ENCODE data around the gene COL18A1. TPM values are rescaled to one million over a fixed set of nuclear protein-coding genes. Genes with fewer than 3 reads are reported as not detected.
A peak's percentile ranks its signal among the peaks of the same experiment; 100 is the strongest.

The COL18A1 gene
- total and polyA plus RNA-seq, 11 donors, result 31.7 to 109 (median 59.0) TPM

DNA sequence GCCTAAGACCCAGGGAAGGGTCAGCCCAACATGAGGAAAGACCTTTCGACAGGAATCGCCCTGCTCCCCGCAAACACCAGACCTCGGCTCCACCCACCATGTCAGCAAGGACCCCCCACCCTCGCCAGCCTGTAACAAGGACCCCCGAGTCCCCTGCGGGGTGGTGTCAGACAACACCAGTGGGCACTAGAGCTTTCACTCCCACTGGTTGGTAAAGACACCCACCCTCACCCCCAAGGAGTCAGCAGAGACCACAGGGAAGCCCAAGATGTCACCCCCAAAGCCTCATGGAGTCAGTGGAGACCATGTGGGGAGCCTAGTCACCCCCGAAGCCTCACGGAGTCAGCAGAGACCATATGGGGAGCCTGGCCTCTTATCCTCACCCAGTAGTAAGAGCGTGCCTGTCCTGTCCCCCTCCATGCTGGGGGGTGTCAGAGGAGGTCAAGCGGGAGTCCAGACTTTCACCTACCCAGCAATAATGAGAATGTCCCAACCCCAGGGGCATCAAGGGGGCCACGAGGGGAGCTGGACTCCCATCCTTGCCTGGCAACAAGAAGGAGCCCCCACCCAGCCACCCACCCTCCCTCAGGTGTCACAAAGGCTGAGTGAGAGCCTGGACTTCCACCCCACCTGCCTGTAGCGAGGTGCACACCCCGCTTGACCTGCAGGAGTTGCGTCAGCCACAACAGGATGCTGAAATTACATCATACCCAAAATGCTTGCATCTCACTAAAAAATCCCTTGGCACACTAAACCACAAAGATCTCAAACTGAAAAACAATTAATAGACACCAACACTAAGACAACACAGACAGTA lies 112.5 kb downstream of the COL18A1 start:
- H3K4me3 ChIP-seq, result no peak overlapping the region
- H3K27me3 ChIP-seq, result no peaks in the 10 kb centered on the region
- TF ChIP-seq CTCF (IDR thresholded peaks at IDR 0.05) (no peak), POLR2A (IDR thresholded peaks at IDR 0.05) (no peak)
- peak overlapping the region in 1 of 12 donors; percentile 77 for H3K27ac ChIP-seq
- ATAC-seq, result no peak
- intact Hi-C loops (cut with DNase I), result no loop called here
- peaks cover 0 to 9% (median 0%) of the 10 kb centered on the region in 12 donors for H3K4me1 ChIP-seq
- peaks cover 0 to 15% (median under 1%) of the 10 kb centered on the region in 9 donors for H3K36me3 ChIP-seq
- 94 to 97% (median 95%) methylated on average over 11 to 15 of the region's 15 CpGs for WGBS, 4 donors
- peaks cover 0 to 51% (median 35%) of the 10 kb centered on the region in 12 donors for H3K9me3 ChIP-seq
- peak in 3 of 5 donors; percentile 20 to 51 (median 28) for DNase-seq

- DNase-seq (no peak), ATAC-seq (no peak)
- 88 to 92% (median 88%) methylated on average over 2 of the region's 2 CpGs for WGBS, 4 donors
- Histone ChIP-seq H3K27me3 (no peaks in the 10 kb centered on the region), H3K27ac (peak overlapping the region in 1 of 12 donors; percentile 77), H3K4me1 (peaks cover 0 to 9% (median 0%) of the 10 kb centered on the region in 12 donors), H3K9me3 (peaks cover 0 to 53% (median 35%) of the 10 kb centered on the region in 12 donors), H3K4me3 (no peak overlapping the region), H3K36me3 (peaks cover 0 to 15% (median 0%) of the 10 kb centered on the region in 9 donors)
- intact Hi-C loops (cut with DNase I), result no loop called here
- TF ChIP-seq CTCF (IDR thresholded peaks at IDR 0.05), result no peak
- no peak for TF ChIP-seq POLR2A (IDR thresholded peaks at IDR 0.05)
Observed at GRCh38 chr21:45518742-45519141, 113.8 kb downstream of the COL18A1 start.

DNA sequence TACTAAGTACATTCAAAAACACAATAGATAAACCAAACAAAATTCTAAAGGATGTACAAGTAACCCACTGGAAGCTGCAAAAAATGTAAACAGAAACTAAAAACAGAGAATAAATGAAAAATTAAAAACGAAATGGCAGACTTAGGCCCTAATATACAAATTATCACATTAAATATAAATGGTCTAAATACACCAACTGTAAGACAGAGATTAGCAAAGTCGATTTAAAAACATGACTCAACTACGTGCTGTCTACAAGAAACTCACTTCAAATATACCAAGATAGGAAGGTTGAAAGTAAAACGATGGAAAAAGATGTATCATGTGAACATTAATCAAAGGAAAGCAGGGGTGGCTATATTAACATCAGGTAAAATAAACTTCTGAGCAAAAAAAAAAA lies 114.2 kb downstream of the COL18A1 start:
- 94 to 98% (median 96%) methylated on average over 4 of the region's 4 CpGs for WGBS, 4 donors
- peaks cover 0 to 53% (median 35%) of the 10 kb centered on the region in 12 donors for H3K9me3 ChIP-seq
- peak overlapping the region in 1 of 12 donors; percentile 77 for H3K27ac ChIP-seq
- H3K27me3 ChIP-seq, result no peaks in the 10 kb centered on the region
- peaks cover 0 to 9% (median 0%) of the 10 kb centered on the region in 12 donors for H3K4me1 ChIP-seq
- H3K36me3 ChIP-seq, result peaks cover 0 to 15% (median 0%) of the 10 kb centered on the region in 9 donors
- no peak for ATAC-seq
- H3K4me3 ChIP-seq, result no peak overlapping the region
- no peak for TF ChIP-seq CTCF (IDR thresholded peaks at IDR 0.05)
- no peak for TF ChIP-seq POLR2A (IDR thresholded peaks at IDR 0.05)
- DNase-seq, result no peak
- intact Hi-C loops (cut with DNase I), result no loop called here

GRCh38 chr21:45521241-45521640 lies 116.3 kb downstream of the COL18A1 start:
- no peak overlapping the region for H3K27ac ChIP-seq
- no peak for ATAC-seq
- no peaks in the 10 kb centered on the region for H3K27me3 ChIP-seq
- peaks cover 0 to 53% (median 35%) of the 10 kb centered on the region in 12 donors for H3K9me3 ChIP-seq
- H3K4me3 ChIP-seq, result no peak overlapping the region
- intact Hi-C loops (cut with DNase I), result no loop called here
- DNase-seq, result no peak
- 94 to 99% (median 97%) methylated on average over 2 of the region's 2 CpGs for WGBS, 4 donors
- TF ChIP-seq POLR2A (IDR thresholded peaks at IDR 0.05) (no peak), CTCF (IDR thresholded peaks at IDR 0.05) (no peak)
- H3K4me1 ChIP-seq, result peaks cover 0 to 9% (median 0%) of the 10 kb centered on the region in 12 donors
- H3K36me3 ChIP-seq, result peaks cover 0 to 15% (median 0%) of the 10 kb centered on the region in 9 donors
